ENCODE data around the gene LFNG. TPM values are rescaled to one million over a fixed set of nuclear protein-coding genes. Genes with fewer than 3 reads are reported as not detected.
A peak's percentile ranks its signal among the peaks of the same experiment; 100 is the strongest.

The LFNG gene
- total and polyA plus RNA-seq, 9 of the 15 experiments (the other 6 are each of a cell fraction or from before 2014, with no cell fraction given), result 0.03 to 0.89 (median 0.25) TPM; not detected in 1

DNA sequence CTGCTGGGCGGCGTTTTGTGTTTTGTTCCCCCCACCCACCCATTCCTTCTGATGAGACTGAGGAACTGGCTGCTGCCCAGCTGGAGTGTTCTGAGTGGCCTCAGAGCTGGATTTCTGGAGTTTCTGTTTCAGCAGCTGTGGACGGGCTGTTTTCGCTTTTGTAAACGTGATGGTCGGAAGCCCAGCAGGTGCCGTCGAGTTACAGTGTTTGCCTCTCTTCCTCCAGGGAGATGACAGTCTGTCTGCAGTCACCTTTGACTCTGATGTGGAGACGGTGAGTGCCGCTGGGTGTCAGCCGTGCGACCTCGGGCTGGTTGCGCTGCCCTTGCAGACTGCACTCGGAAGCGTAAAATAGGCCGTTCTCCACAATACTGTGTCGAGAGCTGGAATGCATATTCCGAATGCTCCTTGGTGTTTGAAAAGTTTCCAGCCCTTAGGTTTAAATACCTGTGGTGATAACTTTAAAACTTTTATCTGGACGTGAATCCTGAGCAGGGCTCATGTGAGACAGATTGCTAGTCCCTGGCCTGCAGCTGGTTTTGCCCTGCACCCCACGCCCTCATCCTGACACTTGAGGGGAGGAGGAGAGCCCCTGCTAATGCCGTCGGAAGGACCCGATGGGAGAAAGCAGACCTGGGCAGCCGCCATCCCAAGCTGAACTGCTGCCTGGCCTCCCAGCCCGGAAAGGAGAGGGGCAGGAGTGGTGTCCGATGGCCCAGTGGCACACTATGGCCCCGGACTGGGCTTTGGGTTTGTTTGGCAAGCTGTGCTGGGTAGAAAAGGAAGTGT is 47.5 kb downstream of the LFNG start:
- no peaks in the 10 kb centered on the region for H3K9me3 ChIP-seq (replicated peaks; ENCODE audit: control insufficient read depth, insufficient read depth, low read depth, low read length)
- no TSS peak for BruUV-seq (replicated peaks)
- H3K9ac ChIP-seq (ENCODE audit: insufficient read depth in 1 of 2, low read depth in 2 of 2, low read length in 2 of 2), result peak overlapping the region in 1 of 2 experiments; percentile 49; a peak in 2 of 4 replicates
- peaks cover 12% of the 10 kb centered on the region for H4K20me1 ChIP-seq (replicated peaks; ENCODE audit: control insufficient read depth, insufficient read depth, low read length)
- 70% methylated on average over 28 of the region's 28 CpGs for WGBS (ENCODE audit: insufficient coverage, low coverage, missing lambda C conversion rate)
- no peak overlapping the region for H3K27ac ChIP-seq (ENCODE audit: extremely low read depth, low read depth, low read length)
- ATAC-seq (no peak), DNase-seq (ENCODE audit: extremely low read depth in 1 of 4, low spot score in 3 of 4) (no peak), FAIRE-seq (no peak)
- H3K36me3 ChIP-seq (ENCODE audit: control insufficient read depth, insufficient read depth, low read length), result no peaks in the 10 kb centered on the region; the same call in 2 of the 3 replicates
- intact Hi-C loops (cut with micrococcal nuclease) (loop anchor here (5.0 to 10.0 kb wide), 3 partner anchors 88 to 118 kb away; partner anchors contain the start of genes AMZ1 and GRIFIN), in situ Hi-C loops (cut with MboI) (no loop called here)
- no peak overlapping the region for H3K4me2 ChIP-seq (ENCODE audit: insufficient read depth, low read length)
- TF ChIP-seq NR2C2 (CRISPR knock-in tag; IDR thresholded peaks at IDR 0.05) (no peak), NR2C2 (tag; IDR thresholded peaks at IDR 0.05) (no peak), RBM39 (optimal IDR thresholded peaks at IDR 0.05; ENCODE audit: low read depth, low read length) (no peak), TRIM28 (IDR thresholded peaks at IDR 0.05) (no peak), RBM17 (IDR thresholded peaks at IDR 0.05; ENCODE audit: borderline replicate concordance, low read depth, low read length) (no peak)
- TF ChIP-seq, protein P1, sequence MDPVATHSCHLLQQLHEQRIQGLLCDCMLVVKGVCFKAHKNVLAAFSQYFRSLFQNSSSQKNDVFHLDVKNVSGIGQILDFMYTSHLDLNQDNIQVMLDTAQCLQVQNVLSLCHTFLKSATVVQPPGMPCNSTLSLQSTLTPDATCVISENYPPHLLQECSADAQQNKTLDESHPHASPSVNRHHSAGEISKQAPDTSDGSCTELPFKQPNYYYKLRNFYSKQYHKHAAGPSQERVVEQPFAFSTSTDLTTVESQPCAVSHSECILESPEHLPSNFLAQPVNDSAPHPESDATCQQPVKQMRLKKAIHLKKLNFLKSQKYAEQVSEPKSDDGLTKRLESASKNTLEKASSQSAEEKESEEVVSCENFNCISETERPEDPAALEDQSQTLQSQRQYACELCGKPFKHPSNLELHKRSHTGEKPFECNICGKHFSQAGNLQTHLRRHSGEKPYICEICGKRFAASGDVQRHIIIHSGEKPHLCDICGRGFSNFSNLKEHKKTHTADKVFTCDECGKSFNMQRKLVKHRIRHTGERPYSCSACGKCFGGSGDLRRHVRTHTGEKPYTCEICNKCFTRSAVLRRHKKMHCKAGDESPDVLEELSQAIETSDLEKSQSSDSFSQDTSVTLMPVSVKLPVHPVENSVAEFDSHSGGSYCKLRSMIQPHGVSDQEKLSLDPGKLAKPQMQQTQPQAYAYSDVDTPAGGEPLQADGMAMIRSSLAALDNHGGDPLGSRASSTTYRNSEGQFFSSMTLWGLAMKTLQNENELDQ (CRISPR knock-in tag; IDR thresholded peaks at IDR 0.05; ENCODE audit: borderline replicate concordance), result no peak
- no peaks in the 10 kb centered on the region for H3K9me1 ChIP-seq (ENCODE audit: control insufficient read depth, insufficient read depth, low read length)
- peaks cover 8 to 12% of the 10 kb centered on the region in 2 experiments; a peak in 4 of 5 replicates for H3K4me1 ChIP-seq (replicated peaks in 1 of 2; ENCODE audit: control insufficient read depth in 2 of 2, insufficient read depth in 2 of 2, low read length in 2 of 2)
- POLR2A ChIA-PET, result interaction anchor here (0.6 kb wide), 1 partner anchor 1896 kb away, joined by 3 read pairs; no protein-coding TSS in a partner anchor
- no peak overlapping the region for H3K4me3 ChIP-seq
- CTCF ChIA-PET (ENCODE audit: low intra/inter-chr PET ratio), result no interaction called here
- no peak overlapping the region for H2AFZ ChIP-seq (ENCODE audit: low read depth, low read length)
- H3K27me3 ChIP-seq (ENCODE audit: control insufficient read depth in 2 of 2, insufficient read depth in 2 of 2, low read length in 2 of 2), result no peaks in the 10 kb centered on the region
- H3K79me2 ChIP-seq (ENCODE audit: control insufficient read depth, insufficient read depth, low read length), result no peaks in the 10 kb centered on the region
